ENCODE data around the gene THRSP. TPM values are rescaled to one million over a fixed set of nuclear protein-coding genes. Genes with fewer than 3 reads are reported as not detected.
A peak's percentile ranks its signal among the peaks of the same experiment; 100 is the strongest.
"Not testable (repeated sequence)": the region's sequence is repeated elsewhere in the genome, so short reads cannot be mapped to it uniquely, and the experiment has no call there.

Gene THRSP
- total RNA-seq, 1 experiment from 2014 or later: not detected

GRCh38 chr11:78032090-78032489 lies 31.6 kb upstream of the THRSP start:
- Histone ChIP-seq H3K27me3 (ENCODE audit: control insufficient read depth, insufficient read depth, low read length) (no peaks in the 10 kb centered on the region), H3K36me3 (replicated peaks; ENCODE audit: control insufficient read depth, insufficient read depth, low read length) (no peaks in the 10 kb centered on the region), H3K4me3 (ENCODE audit: insufficient read depth, low read depth, low read length) (no peak overlapping the region)
- no peak for DNase-seq

- Histone ChIP-seq H3K36me3 (replicated peaks; ENCODE audit: control insufficient read depth, insufficient read depth, low read length) (no peaks in the 10 kb centered on the region), H3K4me3 (ENCODE audit: insufficient read depth, low read depth, low read length) (no peak overlapping the region), H3K27me3 (ENCODE audit: control insufficient read depth, insufficient read depth, low read length) (no peaks in the 10 kb centered on the region)
- DNase-seq: no peak
These were observed 30.6 kb upstream of the THRSP start for GRCh38 chr11:78033040-78033439.

- no peak overlapping the region for H3K4me3 ChIP-seq (ENCODE audit: insufficient read depth, low read depth, low read length)
- no peaks in the 10 kb centered on the region for H3K27me3 ChIP-seq (ENCODE audit: control insufficient read depth, insufficient read depth, low read length)
- DNase-seq: peak; percentile 64
- H3K36me3 ChIP-seq (replicated peaks; ENCODE audit: control insufficient read depth, insufficient read depth, low read length): no peaks in the 10 kb centered on the region
These were observed 29.0 kb upstream of the THRSP start for GRCh38 chr11:78034623-78035022.

- Histone ChIP-seq H3K36me3 (replicated peaks; ENCODE audit: control insufficient read depth, insufficient read depth, low read length) (no peaks in the 10 kb centered on the region), H3K4me3 (ENCODE audit: insufficient read depth, low read depth, low read length) (no peak overlapping the region), H3K27me3 (ENCODE audit: control insufficient read depth, insufficient read depth, low read length) (no peaks in the 10 kb centered on the region)
- no peak for DNase-seq
These were observed 27.3 kb upstream of the THRSP start for GRCh38 chr11:78036313-78036712.

GRCh38 chr11:78037056-78037455 lies 26.6 kb upstream of the THRSP start:
- Histone ChIP-seq H3K36me3 (replicated peaks; ENCODE audit: control insufficient read depth, insufficient read depth, low read length) (no peaks in the 10 kb centered on the region), H3K4me3 (ENCODE audit: insufficient read depth, low read depth, low read length) (no peak overlapping the region), H3K27me3 (ENCODE audit: control insufficient read depth, insufficient read depth, low read length) (no peaks in the 10 kb centered on the region)
- DNase-seq: no peak

- no peaks in the 10 kb centered on the region for H3K27me3 ChIP-seq (ENCODE audit: control insufficient read depth, insufficient read depth, low read length)
- no peaks in the 10 kb centered on the region for H3K36me3 ChIP-seq (replicated peaks; ENCODE audit: control insufficient read depth, insufficient read depth, low read length)
- no peak for DNase-seq
- no peak overlapping the region for H3K4me3 ChIP-seq (ENCODE audit: insufficient read depth, low read depth, low read length)
These were observed 25.6 kb upstream of the THRSP start for GRCh38 chr11:78037825-78038620.

GRCh38 chr11:78038697-78039313 lies 24.9 kb upstream of the THRSP start:
- Histone ChIP-seq H3K4me3 (ENCODE audit: insufficient read depth, low read depth, low read length) (no peak overlapping the region), H3K27me3 (ENCODE audit: control insufficient read depth, insufficient read depth, low read length) (no peaks in the 10 kb centered on the region), H3K36me3 (replicated peaks; ENCODE audit: control insufficient read depth, insufficient read depth, low read length) (no peaks in the 10 kb centered on the region)
- DNase-seq: no peak

GRCh38 chr11:78039391-78039918 lies 24.2 kb upstream of the THRSP start:
- no peaks in the 10 kb centered on the region for H3K27me3 ChIP-seq (ENCODE audit: control insufficient read depth, insufficient read depth, low read length)
- DNase-seq: no peak
- no peak overlapping the region for H3K4me3 ChIP-seq (ENCODE audit: insufficient read depth, low read depth, low read length)
- no peaks in the 10 kb centered on the region for H3K36me3 ChIP-seq (replicated peaks; ENCODE audit: control insufficient read depth, insufficient read depth, low read length)

- Histone ChIP-seq H3K4me3 (ENCODE audit: insufficient read depth, low read depth, low read length) (no peak overlapping the region), H3K36me3 (replicated peaks; ENCODE audit: control insufficient read depth, insufficient read depth, low read length) (no peaks in the 10 kb centered on the region), H3K27me3 (ENCODE audit: control insufficient read depth, insufficient read depth, low read length) (no peaks in the 10 kb centered on the region)
- no peak for DNase-seq
These were observed 23.6 kb upstream of the THRSP start for GRCh38 chr11:78039919-78040671.

GRCh38 chr11:78040691-78041379 lies 22.8 kb upstream of the THRSP start:
- Histone ChIP-seq H3K27me3 (ENCODE audit: control insufficient read depth, insufficient read depth, low read length) (no peaks in the 10 kb centered on the region; the same call in 1 of the 2 replicates), H3K36me3 (replicated peaks; ENCODE audit: control insufficient read depth, insufficient read depth, low read length) (no peaks in the 10 kb centered on the region), H3K4me3 (ENCODE audit: insufficient read depth, low read depth, low read length) (no peak overlapping the region)
- DNase-seq: peak; percentile 54

- not testable (repeated sequence) for H3K4me3 ChIP-seq (ENCODE audit: insufficient read depth, low read depth, low read length); H3K36me3 ChIP-seq (replicated peaks; ENCODE audit: control insufficient read depth, insufficient read depth, low read length); H3K27me3 ChIP-seq (ENCODE audit: control insufficient read depth, insufficient read depth, low read length); DNase-seq
These were observed 22.3 kb upstream of the THRSP start for GRCh38 chr11:78041380-78041719.

GRCh38 chr11:78041843-78042440 lies 21.7 kb upstream of the THRSP start:
- Histone ChIP-seq H3K4me3 (ENCODE audit: insufficient read depth, low read depth, low read length) (no peak overlapping the region), H3K36me3 (replicated peaks; ENCODE audit: control insufficient read depth, insufficient read depth, low read length) (no peaks in the 10 kb centered on the region), H3K27me3 (ENCODE audit: control insufficient read depth, insufficient read depth, low read length) (no peaks in the 10 kb centered on the region; the same call in 1 of the 2 replicates)
- DNase-seq: no peak

GRCh38 chr11:78044706-78045105 lies 19.0 kb upstream of the THRSP start:
- no peak for DNase-seq
- H3K4me3 ChIP-seq (ENCODE audit: insufficient read depth, low read depth, low read length): no peak overlapping the region
- H3K27me3 ChIP-seq (ENCODE audit: control insufficient read depth, insufficient read depth, low read length): no peaks in the 10 kb centered on the region; the same call in 1 of the 2 replicates
- no peaks in the 10 kb centered on the region for H3K36me3 ChIP-seq (replicated peaks; ENCODE audit: control insufficient read depth, insufficient read depth, low read length)

Data from H7 (cell line).